HG03103 (cell line): ENCODE results near the gene CCDC88B.

Source experiments
- ATAC-seq: cut with Tn5 transposase; IDR thresholded peaks from one replicate; pipeline ENCODE4 v1.9.1; 2021; ENCODE audit warnings: low read depth; ENCODE audit not compliant: unreplicated experiment

CCDC88B gene

GRCh38 chr11:64357446-64357845, 17.4 kb downstream of the CCDC88B start:
- ATAC-seq: no peak

DNA sequence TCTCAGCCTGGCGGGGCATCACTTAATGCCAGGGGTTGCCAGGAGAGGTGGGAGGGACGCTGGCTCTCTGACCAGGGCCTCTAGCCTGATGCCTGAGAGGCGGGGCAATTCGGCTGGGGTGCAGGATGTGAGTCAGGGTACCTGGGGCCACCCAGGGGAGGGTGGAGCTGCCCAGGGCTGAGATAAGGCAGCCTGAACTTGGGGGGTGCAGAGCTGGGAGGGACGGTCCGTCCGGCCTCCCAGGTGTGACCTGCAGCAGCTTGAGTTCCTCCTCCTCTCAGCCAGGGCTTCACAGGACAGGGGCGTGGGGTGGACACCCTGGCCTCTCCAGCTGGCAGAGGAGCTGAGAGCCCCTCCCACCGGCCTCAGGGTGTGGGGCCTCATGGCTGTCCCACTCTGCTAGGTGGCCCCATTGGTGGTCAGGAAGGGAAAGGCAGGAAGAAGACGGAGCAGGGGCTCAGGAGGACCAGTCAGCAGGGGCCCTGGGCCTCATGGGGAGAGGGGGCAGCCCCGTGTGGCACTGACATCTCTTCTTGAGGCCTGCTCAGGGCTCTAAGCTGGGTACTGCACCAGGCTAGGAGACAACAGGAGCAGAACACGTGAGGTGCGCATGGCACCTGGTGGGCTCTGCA, 18.0 kb downstream of the CCDC88B start:
- no peak for ATAC-seq

DNA sequence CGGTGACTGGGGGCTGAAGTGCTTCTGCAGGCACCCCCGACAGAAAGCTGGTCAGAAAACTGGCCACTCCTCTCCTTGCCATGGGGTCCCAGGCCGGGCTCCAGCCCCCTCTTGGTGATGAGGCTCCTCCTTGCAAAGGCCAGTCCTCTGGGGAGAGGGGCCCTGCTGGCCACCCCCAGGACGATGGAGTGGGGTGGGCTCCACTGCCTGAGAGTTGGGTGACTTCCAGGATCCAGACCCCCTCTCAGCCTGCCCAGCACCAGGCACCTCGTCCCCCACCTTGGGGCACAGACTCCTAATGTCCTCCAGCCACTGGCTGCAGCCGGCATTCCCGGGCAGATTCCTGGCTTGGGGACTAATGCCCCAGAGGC, 18.5 kb downstream of the CCDC88B start:
- ATAC-seq: no peak

DNA sequence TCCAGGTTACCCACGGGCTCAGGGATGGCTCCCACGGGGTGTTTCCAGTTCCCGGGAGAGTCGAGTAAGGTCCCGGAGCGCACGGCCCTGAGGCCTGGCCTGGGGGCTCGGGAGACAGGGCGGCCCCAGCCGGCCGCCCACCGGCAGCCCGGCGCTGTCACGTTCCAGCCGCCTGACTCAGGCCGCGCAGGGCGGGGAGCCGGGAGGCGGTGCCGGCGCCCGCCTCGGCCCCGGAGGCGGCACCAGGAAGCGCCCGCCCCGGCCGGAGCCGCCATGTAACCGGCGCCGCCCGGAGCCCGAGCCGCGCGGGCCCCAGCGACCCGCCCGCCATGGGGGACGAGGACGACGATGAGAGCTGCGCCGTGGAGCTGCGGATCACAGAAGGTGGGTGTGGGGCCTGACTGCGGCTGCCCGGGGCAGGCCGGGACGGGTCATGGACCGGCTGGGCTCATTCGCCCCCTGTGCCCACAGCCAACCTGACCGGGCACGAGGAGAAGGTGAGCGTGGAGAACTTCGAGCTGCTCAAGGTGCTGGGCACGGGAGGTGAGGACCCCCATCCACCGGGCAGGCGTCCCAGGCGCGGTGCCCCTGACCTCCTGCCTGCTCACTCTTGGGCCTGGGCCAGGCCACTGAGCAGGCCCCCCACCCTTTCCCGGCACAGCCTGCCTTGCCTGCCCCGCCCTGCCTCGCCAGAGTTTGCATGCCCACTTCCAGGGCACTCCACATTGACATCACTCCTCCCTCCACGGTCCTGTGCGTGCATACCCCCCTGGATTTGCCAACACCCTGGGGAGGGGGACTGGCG, 19.1 kb downstream of the CCDC88B start, which contains the start of gene RPS6KA4:
Gene RPS6KA4, plus strand, starts transcription at position 256 of the 805 bp plus-strand sequence. Its CDS starts 74 bp downstream, at position 330.
- peak; percentile 51 for ATAC-seq

DNA sequence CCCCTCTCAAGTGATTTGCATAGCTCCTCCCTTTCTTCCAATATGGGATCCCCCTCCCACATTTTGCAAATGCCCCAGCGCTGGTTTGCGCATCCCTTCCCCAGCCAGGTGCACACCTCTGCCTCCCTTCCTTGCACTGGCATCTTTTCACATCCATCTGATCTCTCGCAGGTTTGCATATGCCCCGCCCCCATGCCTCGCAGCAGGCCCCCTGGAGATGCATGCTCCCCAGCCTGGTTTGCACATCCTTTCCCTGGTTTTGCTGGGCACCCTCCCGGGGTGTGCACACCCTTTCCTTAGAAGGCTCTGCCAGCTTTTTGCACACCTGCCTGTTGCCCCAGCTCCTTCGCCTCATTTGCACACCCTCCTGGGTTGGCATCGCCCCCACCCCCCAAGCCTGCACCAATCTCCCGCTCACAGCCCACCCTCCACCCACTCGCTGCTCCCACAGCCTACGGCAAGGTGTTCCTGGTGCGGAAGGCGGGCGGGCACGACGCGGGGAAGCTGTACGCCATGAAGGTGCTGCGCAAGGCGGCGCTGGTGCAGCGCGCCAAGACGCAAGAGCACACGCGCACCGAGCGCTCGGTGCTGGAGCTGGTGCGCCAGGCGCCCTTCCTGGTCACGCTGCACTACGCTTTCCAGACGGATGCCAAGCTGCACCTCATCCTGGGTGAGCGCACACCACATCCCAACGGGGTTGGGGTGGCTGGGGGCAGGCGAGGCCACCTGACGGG, 19.9 kb downstream of the CCDC88B start:
- ATAC-seq: no peak

DNA sequence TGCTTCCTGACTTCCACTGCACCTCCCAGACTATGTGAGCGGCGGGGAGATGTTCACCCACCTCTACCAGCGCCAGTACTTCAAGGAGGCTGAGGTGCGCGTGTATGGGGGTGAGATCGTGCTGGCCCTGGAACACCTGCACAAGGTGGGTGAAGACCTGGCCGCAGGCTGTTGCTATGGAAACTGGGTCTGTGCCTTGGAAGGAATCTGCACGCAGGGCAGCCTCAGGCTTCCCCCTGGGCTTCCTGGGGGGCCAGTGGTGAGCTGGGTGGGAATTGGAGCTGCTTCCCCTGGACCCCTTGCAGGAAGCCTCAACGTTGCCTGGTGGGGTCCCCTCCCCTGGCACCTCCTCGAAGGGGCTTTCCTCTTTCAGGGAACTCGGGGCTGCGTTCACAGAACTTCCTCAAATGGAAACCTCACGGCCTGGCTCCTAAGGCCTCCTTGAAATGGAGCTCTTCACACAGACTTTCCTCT, 20.5 kb downstream of the CCDC88B start:
- no peak for ATAC-seq

DNA sequence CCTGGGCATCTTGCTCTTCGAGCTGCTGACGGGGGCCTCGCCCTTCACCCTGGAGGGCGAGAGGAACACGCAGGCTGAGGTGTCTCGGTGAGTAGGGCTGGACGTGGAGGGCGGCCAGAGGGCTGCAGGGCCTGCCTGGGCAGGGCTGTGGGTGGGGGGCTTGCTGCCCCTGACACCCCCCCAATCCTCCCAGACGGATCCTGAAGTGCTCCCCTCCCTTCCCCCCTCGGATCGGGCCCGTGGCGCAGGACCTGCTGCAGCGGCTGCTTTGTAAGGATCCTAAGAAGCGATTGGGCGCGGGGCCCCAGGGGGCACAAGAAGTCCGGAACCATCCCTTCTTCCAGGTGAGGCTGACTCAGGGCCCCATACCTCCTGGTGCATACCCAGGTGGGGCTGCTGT, 21.7 kb downstream of the CCDC88B start:
- ATAC-seq: no peak

- no peak for ATAC-seq
Observed at GRCh38 chr11:64362339-64362738, 22.3 kb downstream of the CCDC88B start.

DNA sequence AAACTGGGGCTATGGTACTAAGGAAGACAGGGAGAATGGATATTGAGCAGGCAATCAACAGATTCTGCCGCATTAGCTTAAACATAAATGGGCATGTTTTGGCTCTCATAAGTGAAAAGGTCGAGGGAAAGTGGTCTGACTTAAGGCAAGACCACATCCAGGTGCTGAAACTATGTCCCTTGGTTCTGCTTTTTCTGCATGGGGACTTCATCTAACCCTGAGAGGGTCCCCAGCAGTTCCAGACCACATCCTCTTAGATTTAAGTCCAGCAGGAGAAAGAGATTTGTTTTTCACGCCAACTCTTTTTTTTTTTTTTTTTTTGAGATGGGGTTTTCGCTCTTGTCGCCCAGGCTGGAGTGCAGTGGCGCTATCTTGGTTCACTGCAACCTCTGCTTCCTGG, 24.4 kb downstream of the CCDC88B start:
- ATAC-seq: no peak

DNA sequence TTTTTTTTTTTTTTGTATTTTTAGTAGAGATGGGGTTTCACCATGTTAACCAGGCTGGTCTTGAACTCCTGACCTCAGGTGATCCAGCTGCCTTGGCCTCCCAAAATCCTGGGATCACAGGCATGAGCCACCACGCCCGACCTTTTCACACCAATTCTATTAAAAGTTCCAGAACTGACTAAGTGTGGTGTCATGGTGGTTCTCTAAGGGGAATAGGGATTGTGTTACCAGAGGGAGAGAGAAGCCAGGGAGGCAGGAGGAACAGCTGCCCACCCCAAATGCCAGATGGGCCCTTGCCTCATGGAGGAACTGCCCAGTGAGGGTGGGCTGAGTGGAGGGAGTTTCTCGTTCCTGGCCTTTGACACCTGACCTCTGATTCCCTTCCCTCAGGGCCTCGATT, 24.9 kb downstream of the CCDC88B start:
- no peak for ATAC-seq

- ATAC-seq: no peak
Observed at GRCh38 chr11:64366751-64367150, 26.7 kb downstream of the CCDC88B start.

DNA sequence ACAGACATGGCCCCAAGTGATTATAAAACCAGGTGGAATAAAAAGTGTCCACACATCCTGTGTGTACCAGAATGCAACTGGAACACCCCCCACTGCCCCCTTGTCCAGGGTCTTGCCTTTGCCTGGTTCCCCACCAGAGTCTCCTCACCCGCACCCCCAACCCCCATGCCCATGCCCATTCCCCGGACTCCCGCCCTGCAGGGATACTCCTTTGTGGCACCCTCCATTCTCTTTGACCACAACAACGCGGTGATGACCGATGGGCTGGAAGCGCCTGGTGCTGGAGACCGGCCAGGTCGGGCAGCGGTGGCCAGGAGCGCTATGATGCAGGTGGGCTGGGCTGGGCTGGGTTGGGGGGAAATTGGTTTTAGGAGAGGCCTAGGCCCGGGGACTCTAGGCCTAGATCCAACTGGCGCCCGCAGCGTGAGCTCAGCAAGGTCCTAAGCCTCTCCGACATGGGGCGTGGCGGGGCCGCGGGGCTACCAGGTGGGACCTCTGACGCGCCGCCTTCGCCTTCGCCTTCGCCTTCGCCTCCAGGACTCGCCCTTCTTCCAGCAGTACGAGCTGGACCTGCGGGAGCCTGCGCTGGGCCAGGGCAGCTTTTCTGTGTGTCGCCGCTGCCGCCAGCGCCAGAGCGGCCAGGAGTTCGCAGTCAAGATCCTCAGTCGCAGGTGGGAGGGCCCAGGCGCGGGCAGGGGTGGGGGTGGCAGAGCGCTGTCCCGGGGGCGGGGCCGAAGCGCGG, 28.1 kb downstream of the CCDC88B start:
- no peak for ATAC-seq

DNA sequence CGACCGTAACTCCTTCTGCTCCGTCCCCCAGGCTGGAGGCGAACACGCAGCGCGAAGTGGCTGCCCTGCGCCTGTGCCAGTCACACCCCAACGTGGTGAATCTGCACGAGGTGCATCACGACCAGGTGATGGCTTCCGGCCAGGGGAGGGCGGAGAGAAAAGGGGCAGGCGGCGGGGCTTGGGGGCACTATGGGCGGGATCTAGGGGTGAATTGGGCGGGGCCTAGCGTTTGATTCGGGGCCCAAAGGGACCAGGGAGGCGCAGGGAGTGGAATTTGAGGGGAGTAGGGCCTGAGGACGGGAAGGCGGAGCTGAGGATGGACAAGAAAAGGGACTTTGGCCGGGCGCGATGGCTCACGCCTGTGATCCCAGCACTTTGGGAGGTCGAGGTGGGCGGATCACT, 28.7 kb downstream of the CCDC88B start:
- ATAC-seq: no peak

DNA sequence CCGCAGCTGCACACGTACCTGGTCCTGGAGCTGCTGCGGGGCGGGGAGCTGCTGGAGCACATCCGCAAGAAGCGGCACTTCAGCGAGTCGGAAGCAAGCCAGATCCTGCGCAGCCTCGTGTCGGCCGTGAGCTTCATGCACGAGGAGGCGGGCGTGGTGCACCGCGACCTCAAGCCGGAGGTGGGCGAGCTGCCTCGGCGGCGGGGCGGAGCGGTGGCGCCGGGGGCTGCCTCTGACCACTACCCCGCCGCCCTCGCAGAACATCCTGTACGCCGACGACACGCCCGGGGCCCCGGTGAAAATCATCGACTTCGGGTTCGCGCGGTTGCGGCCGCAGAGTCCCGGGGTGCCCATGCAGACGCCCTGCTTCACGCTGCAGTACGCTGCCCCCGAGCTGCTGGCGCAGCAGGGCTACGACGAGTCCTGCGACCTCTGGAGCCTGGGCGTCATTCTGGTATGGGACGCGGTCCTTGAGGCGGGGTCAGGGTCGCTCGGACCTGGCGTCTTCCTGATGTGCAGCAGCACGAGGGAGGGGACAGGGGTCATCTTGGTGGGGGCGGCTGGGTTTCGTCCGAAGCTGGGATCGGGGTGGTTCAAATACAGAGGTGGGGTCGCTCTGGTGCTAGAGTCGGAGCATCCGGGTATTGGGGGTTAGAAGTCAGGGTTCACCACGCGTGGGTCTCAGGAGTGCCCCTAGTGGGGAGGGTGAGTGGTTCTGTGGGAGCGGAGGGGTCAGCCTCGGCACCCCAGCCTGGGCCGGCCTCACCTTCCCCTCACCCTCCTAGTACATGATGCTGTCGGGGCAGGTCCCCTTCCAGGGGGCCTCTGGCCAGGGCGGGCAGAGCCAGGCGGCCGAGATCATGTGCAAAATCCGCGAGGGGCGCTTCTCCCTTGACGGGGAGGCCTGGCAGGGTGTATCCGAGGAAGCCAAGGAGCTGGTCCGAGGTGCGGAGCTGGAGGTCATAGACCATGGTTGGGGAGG, 29.7 kb downstream of the CCDC88B start:
- ATAC-seq: no peak

- ATAC-seq: no peak
Observed at GRCh38 chr11:64371201-64371600, 31.2 kb downstream of the CCDC88B start.

GRCh38 chr11:64372021-64372420, 32.0 kb downstream of the CCDC88B start:
- no peak for ATAC-seq

DNA sequence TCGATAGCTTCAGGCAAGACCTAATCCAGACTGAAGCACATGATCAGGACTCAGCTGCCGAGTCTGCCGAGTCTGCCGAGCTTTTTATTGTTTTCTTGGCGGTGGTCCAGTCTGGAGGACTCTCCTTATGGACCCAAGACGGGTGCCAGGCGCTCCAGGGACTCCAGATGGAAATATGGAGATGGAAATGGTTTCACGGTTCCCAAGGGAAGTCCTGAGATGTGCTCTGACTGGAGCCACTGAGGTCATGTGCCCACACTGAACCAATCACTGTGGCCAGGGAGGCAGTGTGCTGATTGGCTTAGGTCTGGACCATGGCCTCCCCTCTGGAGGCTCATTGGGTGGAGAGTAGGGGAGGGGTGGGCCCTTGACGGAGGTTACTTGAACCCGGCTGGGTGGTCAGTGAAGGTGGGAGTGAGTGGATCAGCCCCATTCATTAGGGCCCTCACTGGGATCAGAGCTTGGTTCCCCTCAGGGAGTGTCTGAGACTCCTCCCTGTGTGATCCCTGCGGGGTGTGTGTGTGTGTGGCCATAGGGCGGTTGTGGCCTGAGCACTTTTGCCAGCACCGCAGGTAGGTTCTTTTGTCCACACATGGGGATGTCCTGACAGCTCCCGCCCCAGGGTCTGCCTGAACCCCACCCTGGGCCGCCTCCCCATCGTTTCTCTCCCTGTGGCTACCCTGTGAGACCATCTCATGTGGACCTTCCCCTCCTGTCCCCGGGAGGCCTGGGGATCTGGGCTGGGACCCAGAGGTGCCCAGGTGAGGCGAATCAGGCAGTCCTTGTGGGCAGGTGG, 33.0 kb downstream of the CCDC88B start:
- ATAC-seq: no peak

DNA sequence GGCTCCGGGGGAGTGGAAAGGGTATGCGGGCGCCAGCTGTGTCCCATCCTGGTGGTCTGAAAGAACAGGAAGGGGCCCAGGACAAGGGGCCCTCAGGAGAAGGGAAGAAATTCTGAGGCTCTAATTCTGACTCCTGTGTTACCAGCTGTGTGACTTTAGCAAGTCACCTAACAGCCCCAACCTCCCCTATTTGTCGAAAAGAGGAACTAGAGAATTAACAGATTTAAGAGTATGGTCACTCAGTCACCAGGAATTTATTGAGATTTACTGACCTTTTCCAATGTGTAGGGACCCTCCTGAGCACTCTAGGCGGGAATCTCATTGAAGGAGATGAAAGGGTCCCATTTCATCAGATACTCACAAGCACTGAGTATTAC, 33.6 kb downstream of the CCDC88B start:
- no peak for ATAC-seq

GRCh38 chr11:64376071-64376470, 36.1 kb downstream of the CCDC88B start:
- no peak for ATAC-seq
